Lower lobe of right lung (tissue), 2 donors: ENCODE measurements around the gene TIMP2. TPM values are rescaled to one million over a fixed set of nuclear protein-coding genes. Genes with fewer than 3 reads are reported as not detected.

Source experiments
- ATAC-seq, 2 donors: fragments of 200-7000 bp; cut with Tn5 transposase; one replicate each; pipeline ENCODE4 v1.9.1; 2020 to 2022; ENCODE audit warnings: mild to moderate bottlenecking in 2 of 2, moderate library complexity in 2 of 2
- DNase-seq: peaks from one replicate; pipeline ENCODE4 v3.0.0-alpha.2; 2020
- H3K27ac ChIP-seq: fragments of 200-600 bp; one replicate; pipeline ENCODE4 v1.8.0; 2022
- H3K27me3 ChIP-seq: fragments of 200-600 bp; one replicate; pipeline ENCODE4 v1.8.0; 2022; ENCODE audit warnings: low read depth
- H3K36me3 ChIP-seq: fragments of 200-600 bp; one replicate; pipeline ENCODE4 v1.8.0; 2022; ENCODE audit warnings: mild to moderate bottlenecking
- H3K4me1 ChIP-seq: fragments of 200-600 bp; one replicate; pipeline ENCODE4 v1.8.0; 2022
- H3K4me3 ChIP-seq: fragments of 200-600 bp; one replicate; pipeline ENCODE4 v1.8.0; 2022; ENCODE audit warnings: mild to moderate bottlenecking
- H3K9me3 ChIP-seq: fragments of 200-600 bp; one replicate; pipeline ENCODE4 v1.8.0; 2022
- CTCF ChIP-seq: fragments of 200-600 bp; IDR thresholded peaks from one replicate; pipeline ENCODE4 v1.8.0; 2022; ENCODE audit warnings: antibody characterized with exemption, mild to moderate bottlenecking
- intact Hi-C: fragments of 100-400 bp; cut with DNase I; formaldehyde crosslinking; loops from one replicate; pipeline ENCODE4 v1.11.0; 2022
- total RNA-seq: library from RNA; stranded (reverse); fragmentation: NEBNext Ultra II Directional; extraction: Animal tissue kit (Norgen Biotek cat#: 25700); gene quantifications from one replicate; pipeline ENCODE4 v1.2.1, GENCODE V29; 2021
- donor health status: DM: no; HTN: yes; CAD: no; lungs with severe emphysema.

Gene TIMP2
- total RNA-seq, 1 donor from 2014 or later = 260 TPM

GRCh38 chr17:78888941-78889518 lies 36.2 kb downstream of the TIMP2 start:
- intact Hi-C loops = no loop called here
- Histone ChIP-seq H3K4me3 (no peak overlapping the region), H3K27me3 (no peaks in the 10 kb centered on the region), H3K27ac (no peak overlapping the region), H3K9me3 (no peaks in the 10 kb centered on the region), H3K4me1 (peaks cover 61% of the 10 kb centered on the region), H3K36me3 (no peaks in the 10 kb centered on the region)
- no peak for TF ChIP-seq CTCF
- ATAC-seq = no peak
- DNase-seq = no peak

- H3K36me3 ChIP-seq = no peaks in the 10 kb centered on the region
- intact Hi-C loops = no loop called here
- H3K9me3 ChIP-seq = no peaks in the 10 kb centered on the region
- no peak for TF ChIP-seq CTCF
- H3K4me1 ChIP-seq = peaks cover 66% of the 10 kb centered on the region
- ATAC-seq (no peak), DNase-seq (no peak)
- H3K4me3 ChIP-seq = no peak overlapping the region
- no peak overlapping the region for H3K27ac ChIP-seq
- H3K27me3 ChIP-seq = no peaks in the 10 kb centered on the region
These were observed 38.2 kb downstream of the TIMP2 start for GRCh38 chr17:78886954-78887353.

GRCh38 chr17:78885956-78886355 lies 39.2 kb downstream of the TIMP2 start:
- intact Hi-C loops = no loop called here
- Histone ChIP-seq H3K36me3 (peaks cover 5% of the 10 kb centered on the region), H3K4me3 (no peak overlapping the region), H3K4me1 (peaks cover 56% of the 10 kb centered on the region), H3K27ac (peak overlapping the region; percentile 31), H3K27me3 (no peaks in the 10 kb centered on the region), H3K9me3 (no peaks in the 10 kb centered on the region)
- no peak for ATAC-seq
- DNase-seq = no peak
- no peak for TF ChIP-seq CTCF

- peaks cover 5% of the 10 kb centered on the region for H3K36me3 ChIP-seq
- DNase-seq = no peak
- no peak overlapping the region for H3K4me3 ChIP-seq
- H3K4me1 ChIP-seq = peaks cover 56% of the 10 kb centered on the region
- H3K27me3 ChIP-seq = no peaks in the 10 kb centered on the region
- H3K9me3 ChIP-seq = no peaks in the 10 kb centered on the region
- H3K27ac ChIP-seq = peak overlapping the region; percentile 85
- no peak for ATAC-seq
- intact Hi-C loops = no loop called here
- TF ChIP-seq CTCF = no peak
These were observed 40.1 kb downstream of the TIMP2 start for GRCh38 chr17:78884876-78885667.

- no peak for ATAC-seq
- H3K4me3 ChIP-seq = peak overlapping the region; percentile 18
- H3K27me3 ChIP-seq = no peaks in the 10 kb centered on the region
- peaks cover 58% of the 10 kb centered on the region for H3K4me1 ChIP-seq
- peaks cover 5% of the 10 kb centered on the region for H3K36me3 ChIP-seq
- H3K27ac ChIP-seq = peak overlapping the region; percentile 85
- DNase-seq = no peak
- intact Hi-C loops = no loop called here
- TF ChIP-seq CTCF = no peak
- no peaks in the 10 kb centered on the region for H3K9me3 ChIP-seq
These were observed 40.9 kb downstream of the TIMP2 start for GRCh38 chr17:78884148-78884825.
